HCT116 (cell line): ENCODE data around the gene LPAR3. TPM values are rescaled to one million over a fixed set of nuclear protein-coding genes. Genes with fewer than 3 reads are reported as not detected.

Source experiments
- ATAC-seq: fragments of 200-7000 bp; cut with Tn5 transposase; 2 replicates; pipeline ENCODE4 v1.9.1; 2020; ENCODE audit warnings: mild to moderate bottlenecking, moderate library complexity
- BruUV-seq: library from RNA; stranded (reverse); fragments of 400-500 nt; replicated peaks from 2 replicates; lab custom pipeline; 2021; lab: Mats Ljungman, UMichigan
- CTCF ChIA-PET: fragments of 300-600 bp; sonication (Branson Sonifier 250); formaldehyde crosslinking; loops from one replicate; lab custom pipeline; 2021; ENCODE audit warnings: antibody characterized with exemption; lab: Charles Lee
- POLR2A ChIA-PET: fragments of 300-600, 350-600 bp; sonication (Branson Sonifier 250); formaldehyde crosslinking; loops from one replicate; lab custom pipeline; 2021; ENCODE audit warnings: antibody characterized with exemption; lab: Charles Lee
- RAD21 ChIA-PET, 2 experiments: fragments of 300-600 bp; sonication (Branson Sonifier 250); formaldehyde crosslinking; loops; one replicate each; lab custom pipeline; 2023; ENCODE audit warnings: low total read pairs in 2 of 2; ENCODE audit not compliant: uncharacterized antibody in 2 of 2, unreplicated experiment in 2 of 2, low non-redundant PET in 1 of 2; lab: Charles Lee
- DNase-seq: peaks from one replicate; pipeline ENCODE4 v3.0.0-alpha.2; 2010; ENCODE audit warnings: low read depth, low spot score
- H2AFZ ChIP-seq: fragments of 200-600 bp; shearing (Covaris generic), sonication (generic); 2 replicates; pipeline ENCODE4 v1.6.1; 2017; ENCODE audit warnings: low read depth, mixed run types, mixed read lengths, antibody characterized with exemption, low read length; ENCODE audit not compliant: poor library complexity, severe bottlenecking
- H3K27ac ChIP-seq: 2 replicates; pipeline ENCODE4 v1.5.1; 2012; ENCODE audit warnings: low read depth, low read length
- H3K27me3 ChIP-seq: fragments of 200-600 bp; sonication (generic); 2 replicates; pipeline ENCODE4 v1.6.1; 2016; ENCODE audit warnings: mixed run types, low read length, mixed read lengths; ENCODE audit not compliant: insufficient read depth
- H3K36me3 ChIP-seq, 2 experiments: fragments of 200-500 bp in 1 of 2; fragments of 200-600 bp in 1 of 2; sonication (Bioruptor generic) in 1 of 2; sonication (generic) in 1 of 2; 2 replicates each; pipeline versions ENCODE4 v1.5.1 to v1.6.1; 2014 to 2016; ENCODE audit warnings: low read length in 2 of 2, inconsistent platforms in 1 of 2, mixed read lengths in 1 of 2, mixed run types in 1 of 2; ENCODE audit not compliant: insufficient read depth in 2 of 2, control insufficient read depth in 1 of 2
- H3K4me1 ChIP-seq, 2 experiments: fragments of 200-600 bp in 1 of 2; sonication (generic) in 1 of 2; 2 replicates each; pipeline versions ENCODE4 v1.5.1 to v1.6.1; 2012 to 2017; ENCODE audit warnings: low read length in 2 of 2, inconsistent platforms in 1 of 2, mild to moderate bottlenecking in 1 of 2, mixed read lengths in 1 of 2, mixed run types in 1 of 2, moderate library complexity in 1 of 2; ENCODE audit not compliant: insufficient read depth in 2 of 2, control insufficient read depth in 1 of 2
- H3K4me2 ChIP-seq: fragments of 200-600 bp; sonication (generic); 2 replicates; pipeline ENCODE4 v1.6.1; 2017; ENCODE audit warnings: mixed run types, low read length, mixed read lengths
- H3K4me3 ChIP-seq, 2 experiments: fragments of 200-600 bp in 1 of 2; sonication (generic) in 1 of 2; replicated peaks in 1 of 2; 2 replicates each; pipeline ENCODE4 v1.5.1; 2011 to 2016; ENCODE audit warnings: low read length in 2 of 2, control low read depth in 1 of 2, low read depth in 1 of 2, mild to moderate bottlenecking in 1 of 2, mixed read lengths in 1 of 2, mixed run types in 1 of 2
- H3K79me2 ChIP-seq: fragments of 200-600 bp; sonication (generic); 2 replicates; pipeline ENCODE4 v1.6.1; 2017; ENCODE audit warnings: mild to moderate bottlenecking, mixed run types, low read length, moderate library complexity, mixed read lengths; ENCODE audit not compliant: insufficient read depth
- H3K9ac ChIP-seq: fragments of 200-600 bp; sonication (generic); 2 replicates; pipeline ENCODE4 v1.6.1; 2016; ENCODE audit warnings: low read length, mixed read lengths
- H3K9me2 ChIP-seq: fragments of 200-600 bp; sonication (generic), shearing (Covaris generic); 2 replicates; pipeline ENCODE4 v1.6.1; 2017; ENCODE audit warnings: mixed run types, mild to moderate bottlenecking, moderate library complexity; ENCODE audit not compliant: insufficient read depth
- H3K9me3 ChIP-seq, 2 experiments: fragments of 200-500 bp in 1 of 2; fragments of 200-600 bp in 1 of 2; sonication (Bioruptor generic) in 1 of 2; sonication (generic) in 1 of 2; 2 replicates each; pipeline ENCODE4 v1.6.1; 2014 to 2017; ENCODE audit warnings: low read length in 2 of 2, mixed read lengths in 2 of 2, inconsistent platforms in 1 of 2, low read depth in 1 of 2, mild to moderate bottlenecking in 1 of 2, mixed run types in 1 of 2, moderate library complexity in 1 of 2; ENCODE audit not compliant: control insufficient read depth in 1 of 2, insufficient read depth in 1 of 2
- H4K20me1 ChIP-seq: fragments of 200-600 bp; sonication (generic), shearing (Covaris generic); 2 replicates; pipeline ENCODE4 v1.6.1; 2017; ENCODE audit warnings: mixed run types, mild to moderate bottlenecking, moderate library complexity; ENCODE audit not compliant: insufficient read depth
- CEBPB ChIP-seq: IDR thresholded peaks from 2 replicates; pipeline ENCODE4 v1.6.1; 2012; ENCODE audit warnings: low read depth
- CTCF ChIP-seq, 3 experiments: fragments of 200-600 bp in 1 of 3; sonication (generic) in 1 of 3; IDR thresholded peaks in 2 of 3; conservative IDR thresholded peaks in 1 of 3; 2 replicates each; pipeline ENCODE4 v1.5.1; 2012 to 2017; ENCODE audit warnings: low read depth in 2 of 3, low read length in 2 of 3, antibody characterized with exemption in 1 of 3, borderline replicate concordance in 1 of 3, control low read depth in 1 of 3, mild to moderate bottlenecking in 1 of 3, mixed read lengths in 1 of 3, mixed run types in 1 of 3, moderate library complexity in 1 of 3; ENCODE audit not compliant: insufficient read depth in 1 of 3
- EGR1 ChIP-seq: IDR thresholded peaks from 2 replicates; pipeline ENCODE4 v1.6.1; 2012; ENCODE audit warnings: low read depth
- EZH2 ChIP-seq: fragments of 200-600 bp; sonication (generic); IDR thresholded peaks from 2 replicates; pipeline ENCODE4 v1.6.1; 2017; ENCODE audit warnings: antibody characterized with exemption, mixed run types
- EZH2phosphoT487 ChIP-seq: fragments of 200-600 bp; IDR thresholded peaks from 2 replicates; pipeline ENCODE4 v1.6.1; 2018; ENCODE audit warnings: antibody characterized with exemption, borderline replicate concordance
- MAX ChIP-seq: IDR thresholded peaks from 2 replicates; pipeline ENCODE4 v1.6.1; 2012
- RAD21 ChIP-seq: IDR thresholded peaks from 2 replicates; pipeline ENCODE4 v1.6.1; 2012; ENCODE audit warnings: low read depth, mild to moderate bottlenecking
- REST ChIP-seq: IDR thresholded peaks from 2 replicates; pipeline ENCODE4 v1.6.1; 2012; ENCODE audit warnings: low read depth
- SIN3A ChIP-seq: IDR thresholded peaks from 2 replicates; pipeline ENCODE4 v1.6.1; 2012; ENCODE audit warnings: low read depth
- SRF ChIP-seq: IDR thresholded peaks from 2 replicates; pipeline ENCODE4 v1.6.1; 2012; ENCODE audit warnings: low read depth
- YY1 ChIP-seq: IDR thresholded peaks from 2 replicates; pipeline ENCODE4 v1.6.1; 2011; ENCODE audit warnings: low read length, low read depth, moderate library complexity, mild to moderate bottlenecking; ENCODE audit not compliant: insufficient replicate concordance; ENCODE audit errors: extremely low read depth
- ZBTB33 ChIP-seq: IDR thresholded peaks from 2 replicates; pipeline ENCODE4 v1.6.1; 2011; ENCODE audit warnings: mild to moderate bottlenecking, low read length, moderate library complexity; ENCODE audit not compliant: insufficient replicate concordance; ENCODE audit errors: extremely low read depth
- ZNF274 ChIP-seq: fragments of 200-500 bp; sonication (Bioruptor generic); IDR thresholded peaks from 2 replicates; pipeline ENCODE4 v1.6.1; 2014; ENCODE audit warnings: mild to moderate bottlenecking, low read depth, low read length, inconsistent platforms
- intact Hi-C: fragments of 100-400 bp; cut with micrococcal nuclease; formaldehyde crosslinking; loops from 2 replicates; pipeline ENCODE4 v1.10.0; 2022
- total RNA-seq: library from RNA; stranded (reverse); gene quantifications from one replicate; pipeline ENCODE4 v1.2.1, GENCODE V29; 2021; ENCODE audit not compliant: unreplicated experiment

LPAR3 gene
- total RNA-seq, 1 experiment from 2014 or later: 27.2 TPM

- H4K20me1 ChIP-seq: no peaks in the 10 kb centered on the region; the same call in 1 of the 2 replicates
- no peak overlapping the region for H3K4me3 ChIP-seq
- intact Hi-C loops: no loop called here
- no peak overlapping the region for H3K27ac ChIP-seq
- H3K27me3 ChIP-seq: no peaks in the 10 kb centered on the region
- H2AFZ ChIP-seq: no peak overlapping the region
- DNase-seq (no peak), ATAC-seq (no peak)
- TF ChIP-seq MAX: no peak
- no peak for TF ChIP-seq YY1
- TF ChIP-seq ZNF274: no peak
- no peak for TF ChIP-seq SRF
- no peak for TF ChIP-seq EGR1
- TF ChIP-seq CTCF (IDR thresholded peaks at IDR 0.05 in 2 of 3, conservative IDR thresholded peaks at IDR 0.05 in 1 of 3; ENCODE audit: borderline replicate concordance in 1 of 3, insufficient read depth in 1 of 3, low read depth in 2 of 3, low read length in 2 of 3): no peak
- no peak for TF ChIP-seq RAD21
- no peak for TF ChIP-seq ZBTB33
- TF ChIP-seq REST: no peak
- TF ChIP-seq CEBPB: no peak
- TF ChIP-seq EZH2phosphoT487: no peak
- no peak for TF ChIP-seq EZH2
- TF ChIP-seq SIN3A: no peak
- RAD21 ChIA-PET: no interaction called here
- H3K4me2 ChIP-seq: no peak overlapping the region
- H3K9me2 ChIP-seq: no peaks in the 10 kb centered on the region
- H3K36me3 ChIP-seq: no peaks in the 10 kb centered on the region
- no TSS peak for BruUV-seq
- H3K4me1 ChIP-seq: no peaks in the 10 kb centered on the region
- no peaks in the 10 kb centered on the region for H3K9me3 ChIP-seq
- POLR2A ChIA-PET: no interaction called here
- no peak overlapping the region for H3K9ac ChIP-seq
- peaks cover 15% of the 10 kb centered on the region; the same call in 1 of the 2 replicates for H3K79me2 ChIP-seq
- CTCF ChIA-PET: no interaction called here
Measured at GRCh38 chr1:84823511-84823910, 69.5 kb downstream of the LPAR3 start.
